ENCODE measurements around the gene LRRC1.

LRRC1 gene

DNA sequence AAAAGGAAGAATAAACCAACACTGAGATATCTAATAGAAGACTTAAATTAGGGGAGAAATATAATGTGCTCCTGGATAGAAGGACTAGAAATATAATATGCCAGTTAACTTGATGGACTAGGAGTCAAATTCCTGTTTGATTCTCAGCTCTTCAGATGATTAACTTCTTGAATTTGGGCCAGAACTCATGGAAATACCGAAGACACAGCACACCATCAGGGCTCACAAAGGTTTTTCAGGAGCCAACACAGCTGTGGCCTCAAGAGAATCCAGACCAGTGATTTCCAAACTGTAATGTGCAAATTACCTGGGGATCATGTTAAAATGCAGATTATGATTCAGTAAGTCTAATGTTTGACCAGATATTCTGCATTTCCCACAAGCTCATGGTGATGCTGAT lies 33.8 kb upstream of the LRRC1 start:
- TF ChIP-seq POLR2AphosphoS5 (IDR thresholded peaks at IDR 0.05; ENCODE audit: low read depth, low read length) (no peak), FOXP2 (optimal IDR thresholded peaks at IDR 0.05; ENCODE audit: borderline replicate concordance, extremely low read depth, extremely low read length, insufficient read depth) (no peak), SIN3A (IDR thresholded peaks at IDR 0.05; ENCODE audit: borderline replicate concordance, insufficient read depth, low read length) (no peak), TAF1 (IDR thresholded peaks at IDR 0.05; ENCODE audit: borderline replicate concordance, insufficient read depth, low read length) (no peak)
- TF ChIP-seq, protein P1, sequence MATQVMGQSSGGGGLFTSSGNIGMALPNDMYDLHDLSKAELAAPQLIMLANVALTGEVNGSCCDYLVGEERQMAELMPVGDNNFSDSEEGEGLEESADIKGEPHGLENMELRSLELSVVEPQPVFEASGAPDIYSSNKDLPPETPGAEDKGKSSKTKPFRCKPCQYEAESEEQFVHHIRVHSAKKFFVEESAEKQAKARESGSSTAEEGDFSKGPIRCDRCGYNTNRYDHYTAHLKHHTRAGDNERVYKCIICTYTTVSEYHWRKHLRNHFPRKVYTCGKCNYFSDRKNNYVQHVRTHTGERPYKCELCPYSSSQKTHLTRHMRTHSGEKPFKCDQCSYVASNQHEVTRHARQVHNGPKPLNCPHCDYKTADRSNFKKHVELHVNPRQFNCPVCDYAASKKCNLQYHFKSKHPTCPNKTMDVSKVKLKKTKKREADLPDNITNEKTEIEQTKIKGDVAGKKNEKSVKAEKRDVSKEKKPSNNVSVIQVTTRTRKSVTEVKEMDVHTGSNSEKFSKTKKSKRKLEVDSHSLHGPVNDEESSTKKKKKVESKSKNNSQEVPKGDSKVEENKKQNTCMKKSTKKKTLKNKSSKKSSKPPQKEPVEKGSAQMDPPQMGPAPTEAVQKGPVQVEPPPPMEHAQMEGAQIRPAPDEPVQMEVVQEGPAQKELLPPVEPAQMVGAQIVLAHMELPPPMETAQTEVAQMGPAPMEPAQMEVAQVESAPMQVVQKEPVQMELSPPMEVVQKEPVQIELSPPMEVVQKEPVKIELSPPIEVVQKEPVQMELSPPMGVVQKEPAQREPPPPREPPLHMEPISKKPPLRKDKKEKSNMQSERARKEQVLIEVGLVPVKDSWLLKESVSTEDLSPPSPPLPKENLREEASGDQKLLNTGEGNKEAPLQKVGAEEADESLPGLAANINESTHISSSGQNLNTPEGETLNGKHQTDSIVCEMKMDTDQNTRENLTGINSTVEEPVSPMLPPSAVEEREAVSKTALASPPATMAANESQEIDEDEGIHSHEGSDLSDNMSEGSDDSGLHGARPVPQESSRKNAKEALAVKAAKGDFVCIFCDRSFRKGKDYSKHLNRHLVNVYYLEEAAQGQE (IDR thresholded peaks at IDR 0.05; ENCODE audit: insufficient read depth in 1 of 2, low read depth in 2 of 2, low read length in 2 of 2): no peak

DNA sequence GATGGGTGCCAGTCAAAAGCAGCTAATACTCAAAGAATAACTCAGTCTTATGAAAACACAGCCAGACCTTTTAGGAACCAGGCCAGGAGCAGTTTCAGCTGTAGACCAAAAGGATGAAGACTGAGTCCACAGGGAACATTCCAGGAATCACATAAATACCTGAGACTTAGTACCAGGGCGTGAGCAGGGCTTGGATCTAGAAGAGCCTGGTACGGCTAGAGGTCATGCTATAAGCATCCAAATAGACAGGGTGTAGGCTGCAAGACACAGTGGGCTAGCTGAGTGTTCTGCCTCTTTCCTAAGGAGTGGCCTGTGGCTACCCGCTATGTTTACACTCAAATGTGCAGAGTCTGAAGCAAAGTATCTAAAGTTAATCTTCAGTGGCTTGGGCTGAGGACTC lies 29.5 kb upstream of the LRRC1 start:
- TF ChIP-seq SIN3A (IDR thresholded peaks at IDR 0.05; ENCODE audit: borderline replicate concordance, insufficient read depth, low read length) (no peak), POLR2AphosphoS5 (IDR thresholded peaks at IDR 0.05; ENCODE audit: low read depth, low read length) (no peak), TAF1 (IDR thresholded peaks at IDR 0.05; ENCODE audit: borderline replicate concordance, insufficient read depth, low read length) (no peak), FOXP2 (optimal IDR thresholded peaks at IDR 0.05; ENCODE audit: borderline replicate concordance, extremely low read depth, extremely low read length, insufficient read depth) (no peak)
- TF ChIP-seq, protein P1 (IDR thresholded peaks at IDR 0.05; ENCODE audit: insufficient read depth in 1 of 2, low read depth in 2 of 2, low read length in 2 of 2): no peak

DNA sequence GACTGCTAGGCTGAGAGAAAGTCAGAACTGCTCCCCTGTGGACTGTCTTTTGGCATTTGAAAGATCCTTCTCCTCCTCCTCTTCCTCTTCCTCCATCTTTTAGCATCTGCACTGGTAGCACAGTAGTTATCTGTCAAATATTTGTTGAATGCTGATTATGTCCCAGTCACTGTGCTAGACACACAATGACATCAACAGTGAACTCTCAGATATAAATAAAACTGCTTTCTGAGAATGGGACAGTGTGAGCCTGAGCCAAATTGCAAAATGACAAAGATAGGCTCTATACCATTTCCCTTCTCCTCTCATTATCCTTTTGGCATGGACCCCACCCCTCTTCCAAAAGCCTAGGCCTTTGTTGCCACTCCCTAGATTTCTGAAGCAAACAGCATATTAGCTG lies 27.9 kb upstream of the LRRC1 start:
- TF ChIP-seq, protein P1 (IDR thresholded peaks at IDR 0.05; ENCODE audit: insufficient read depth in 1 of 2, low read depth in 2 of 2, low read length in 2 of 2): no peak
- no peak for TF ChIP-seq SIN3A (IDR thresholded peaks at IDR 0.05; ENCODE audit: borderline replicate concordance, insufficient read depth, low read length)
- TF ChIP-seq POLR2AphosphoS5 (IDR thresholded peaks at IDR 0.05; ENCODE audit: low read depth, low read length): no peak
- TF ChIP-seq FOXP2 (optimal IDR thresholded peaks at IDR 0.05; ENCODE audit: borderline replicate concordance, extremely low read depth, extremely low read length, insufficient read depth): no peak
- no peak for TF ChIP-seq TAF1 (IDR thresholded peaks at IDR 0.05; ENCODE audit: borderline replicate concordance, insufficient read depth, low read length)

DNA sequence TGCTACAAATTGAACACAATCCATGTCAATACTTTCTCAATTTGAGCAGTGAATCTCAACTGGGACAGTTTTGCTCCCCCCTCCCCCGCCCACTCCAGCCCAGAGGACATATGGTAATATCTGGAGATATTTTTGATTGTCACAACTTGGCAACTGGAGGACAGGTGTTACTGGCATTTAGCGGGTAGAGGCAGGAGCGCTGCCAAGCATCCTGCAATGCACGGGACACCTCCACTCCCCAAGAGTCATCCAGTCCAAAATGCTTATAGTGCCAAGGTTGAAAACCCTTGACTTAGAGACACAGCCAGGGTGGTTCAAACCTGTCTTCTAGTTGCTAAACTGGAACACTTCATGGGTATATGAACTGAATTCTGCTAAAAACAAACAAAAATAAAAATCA lies 26.9 kb upstream of the LRRC1 start:
- TF ChIP-seq FOXP2 (optimal IDR thresholded peaks at IDR 0.05; ENCODE audit: borderline replicate concordance, extremely low read depth, extremely low read length, insufficient read depth) (no peak), SIN3A (IDR thresholded peaks at IDR 0.05; ENCODE audit: borderline replicate concordance, insufficient read depth, low read length) (no peak), POLR2AphosphoS5 (IDR thresholded peaks at IDR 0.05; ENCODE audit: low read depth, low read length) (no peak), TAF1 (IDR thresholded peaks at IDR 0.05; ENCODE audit: borderline replicate concordance, insufficient read depth, low read length) (no peak)
- TF ChIP-seq, protein P1 (IDR thresholded peaks at IDR 0.05; ENCODE audit: insufficient read depth in 1 of 2, low read depth in 2 of 2, low read length in 2 of 2): no peak

DNA sequence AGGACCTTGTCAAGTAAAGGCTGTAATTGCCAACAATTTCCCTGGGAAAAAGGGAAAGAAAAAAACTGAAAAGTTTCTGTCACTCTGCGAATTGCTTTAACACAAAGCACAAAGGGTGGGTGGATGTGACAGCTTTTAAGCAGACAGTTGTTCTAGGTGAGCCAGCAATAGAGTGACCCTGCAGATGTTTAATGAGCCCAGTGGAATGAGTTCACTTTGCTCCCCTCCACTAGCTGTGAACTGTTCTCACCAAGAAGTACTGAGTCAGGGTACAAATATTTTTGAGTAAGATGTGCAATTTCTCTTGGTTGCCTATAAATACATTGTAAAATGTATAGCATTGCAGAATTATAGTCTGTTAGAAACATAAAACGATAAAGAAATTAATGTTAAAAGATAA lies 26.2 kb upstream of the LRRC1 start:
- no peak for TF ChIP-seq SIN3A (IDR thresholded peaks at IDR 0.05; ENCODE audit: borderline replicate concordance, insufficient read depth, low read length)
- TF ChIP-seq, protein P1 (IDR thresholded peaks at IDR 0.05; ENCODE audit: insufficient read depth in 1 of 2, low read depth in 2 of 2, low read length in 2 of 2): no peak
- no peak for TF ChIP-seq FOXP2 (optimal IDR thresholded peaks at IDR 0.05; ENCODE audit: borderline replicate concordance, extremely low read depth, extremely low read length, insufficient read depth)
- TF ChIP-seq POLR2AphosphoS5 (IDR thresholded peaks at IDR 0.05; ENCODE audit: low read depth, low read length): no peak
- TF ChIP-seq TAF1 (IDR thresholded peaks at IDR 0.05; ENCODE audit: borderline replicate concordance, insufficient read depth, low read length): no peak
